DMS153 (cell line): ENCODE data around the gene MYH13.

ENCODE experiments used
- DNase-seq: peaks from one replicate; lab custom pipeline; 2025; lab: John Stamatoyannopoulos, UW

The MYH13 gene

GRCh38 chr17:10251212-10251948 is 121.4 kb downstream of the MYH13 start:
- DNase-seq = no peak
